Activated CD4-positive, alpha-beta memory T cell treated with anti-CD3 and anti-CD28 coated beads, Interleukin-2, amount 10 ng/mL, durations not matched to agents 7 days and 5 days (primary cell): ENCODE results near the gene ARID5A. TPM values are rescaled to one million over a fixed set of nuclear protein-coding genes. Genes with fewer than 3 reads are reported as not detected.
A peak's percentile ranks its signal among the peaks of the same experiment; 100 is the strongest.
"Not testable (repeated sequence)": the region's sequence is repeated elsewhere in the genome, so short reads cannot be mapped to it uniquely, and the experiment has no call there.

Experiments
- CTCF ChIA-PET: fragments of 350-600 bp; sonication (Branson Sonifier 250); formaldehyde crosslinking; loops from one replicate; lab custom pipeline; 2021; ENCODE audit warnings: antibody characterized with exemption, inconsistent platforms; lab: Charles Lee
- POLR2A ChIA-PET: fragments of 350-600 bp; sonication (Branson Sonifier 250); formaldehyde crosslinking; loops from one replicate; lab custom pipeline; 2021; ENCODE audit warnings: antibody characterized with exemption; lab: Charles Lee
- DNase-seq: peaks from one replicate; pipeline ENCODE4 v3.0.0-alpha.2; 2020
- H3K27ac Mint-ChIP-seq: one replicate; pipeline ENCODE4 v1.8.0; 2021; ENCODE audit warnings: mild to moderate bottlenecking, mixed read lengths
- H3K27me3 Mint-ChIP-seq: one replicate; pipeline ENCODE4 v1.8.0; 2021; ENCODE audit warnings: mixed read lengths
- H3K36me3 Mint-ChIP-seq: one replicate; pipeline ENCODE4 v1.8.0; 2021; ENCODE audit warnings: low read depth, mixed read lengths
- H3K4me1 Mint-ChIP-seq: one replicate; pipeline ENCODE4 v1.8.0; 2021; ENCODE audit warnings: mixed read lengths
- H3K4me3 Mint-ChIP-seq: one replicate; pipeline ENCODE4 v1.8.0; 2021; ENCODE audit warnings: mild to moderate bottlenecking, mixed read lengths
- H3K9me3 Mint-ChIP-seq: one replicate; pipeline ENCODE4 v1.8.0; 2021; ENCODE audit warnings: mixed read lengths
- total RNA-seq, 2 experiments: library from RNA; stranded (reverse); gene quantifications; one replicate each; pipeline ENCODE4 v1.2.3, GENCODE V29; 2021

The ARID5A gene
- total RNA-seq, 2 experiments from 2014 or later, result 80.0 to 86.8 TPM

GRCh38 chr2:96549967-96550786, 13.6 kb downstream of the ARID5A start:
- H3K4me3 Mint-ChIP-seq, result no peak overlapping the region
- no peaks in the 10 kb centered on the region for H3K27me3 Mint-ChIP-seq
- CTCF ChIA-PET, result interaction anchor here (0.6 to 3.6 kb wide), 4 partner anchors 13 to 39 kb away, joined by 3 to 15 read pairs (median 3); partner anchors contain the start of gene ARID5A
- peaks cover 47% of the 10 kb centered on the region for H3K4me1 Mint-ChIP-seq
- peaks cover 2% of the 10 kb centered on the region for H3K9me3 Mint-ChIP-seq
- DNase-seq, result no peak
- no peak overlapping the region for H3K27ac Mint-ChIP-seq
- POLR2A ChIA-PET, result interaction anchor here (0.7 to 6.6 kb wide), 3 partner anchors 11 to 214 kb away, joined by 3 to 62 read pairs (median 3); partner anchors contain the start of genes ARID5A and NCAPH
- H3K36me3 Mint-ChIP-seq, result peaks cover 46% of the 10 kb centered on the region

DNA sequence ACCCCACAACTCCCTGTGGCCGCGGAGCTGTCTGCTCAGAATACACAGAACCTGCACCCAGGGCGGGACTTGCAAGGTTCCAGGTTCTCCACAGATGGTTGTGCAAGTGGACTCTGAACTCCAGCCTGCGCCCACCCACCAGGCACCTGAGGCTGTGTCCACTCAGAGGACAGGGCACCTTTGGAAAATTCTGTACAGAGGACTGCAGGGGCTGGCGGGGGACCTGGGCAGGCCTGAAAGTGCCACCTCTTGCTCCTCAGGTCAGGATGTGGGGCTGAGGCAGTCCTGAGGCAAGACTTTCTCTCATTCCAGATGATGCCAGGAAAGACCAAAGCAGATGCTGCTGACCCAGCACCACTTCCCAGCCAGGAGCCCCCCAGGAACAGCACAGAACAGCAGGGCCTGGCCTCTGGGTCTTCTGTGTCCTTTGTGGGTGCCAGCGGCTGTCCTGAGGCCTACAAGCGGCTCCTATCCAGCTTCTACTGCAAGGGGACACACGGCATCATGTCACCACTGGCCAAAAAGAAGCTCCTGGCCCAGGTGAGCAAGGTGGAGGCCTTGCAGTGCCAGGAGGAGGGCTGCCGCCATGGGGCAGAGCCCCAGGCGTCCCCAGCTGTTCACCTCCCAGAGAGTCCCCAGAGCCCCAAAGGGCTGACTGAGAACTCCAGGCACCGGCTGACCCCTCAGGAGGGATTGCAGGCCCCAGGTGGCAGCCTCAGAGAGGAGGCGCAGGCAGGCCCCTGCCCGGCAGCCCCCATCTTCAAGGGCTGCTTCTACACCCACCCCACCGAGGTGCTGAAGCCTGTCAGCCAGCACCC, 14.4 kb downstream of the ARID5A start:
- ChIA-PET POLR2A (interaction anchor here (1.4 to 6.6 kb wide), 2 partner anchors 11 to 215 kb away, joined by 3 to 62 read pairs; partner anchors contain the start of genes ARID5A and NCAPH), CTCF (interaction anchor here (0.6 to 4.0 kb wide), 3 partner anchors 11 to 19 kb away, joined by 3 to 63 read pairs (median 15); partner anchors contain the start of gene ARID5A)
- Mint-ChIP-seq H3K9me3 (peaks cover 2% of the 10 kb centered on the region), H3K36me3 (peaks cover 40% of the 10 kb centered on the region), H3K4me3 (no peak overlapping the region), H3K4me1 (peaks cover 38% of the 10 kb centered on the region), H3K27ac (no peak overlapping the region), H3K27me3 (no peaks in the 10 kb centered on the region)
- DNase-seq, result no peak

GRCh38 chr2:96551605-96552314, 15.2 kb downstream of the ARID5A start:
- H3K27me3 Mint-ChIP-seq, result no peaks in the 10 kb centered on the region
- no peak overlapping the region for H3K4me3 Mint-ChIP-seq
- ChIA-PET CTCF (interaction anchor here (1.0 to 4.0 kb wide), 2 partner anchors 12 to 42 kb away, joined by 3 to 63 read pairs; partner anchors contain the start of gene ARID5A), POLR2A (interaction anchor here (1.4 to 6.6 kb wide), 3 partner anchors 12 to 216 kb away, joined by 3 to 62 read pairs (median 7); partner anchors contain the start of genes ARID5A and NCAPH)
- no peak for DNase-seq
- no peak overlapping the region for H3K27ac Mint-ChIP-seq
- peaks cover 35% of the 10 kb centered on the region for H3K4me1 Mint-ChIP-seq
- H3K9me3 Mint-ChIP-seq, result no peaks in the 10 kb centered on the region
- peaks cover 32% of the 10 kb centered on the region for H3K36me3 Mint-ChIP-seq

GRCh38 chr2:96552315-96553175, 16.0 kb downstream of the ARID5A start:
- Mint-ChIP-seq H3K36me3 (peaks cover 26% of the 10 kb centered on the region), H3K4me3 (no peak overlapping the region), H3K4me1 (peaks cover 33% of the 10 kb centered on the region), H3K27me3 (no peaks in the 10 kb centered on the region), H3K27ac (no peak overlapping the region), H3K9me3 (no peaks in the 10 kb centered on the region)
- DNase-seq, result no peak
- CTCF ChIA-PET, result interaction anchor here (1.0 to 4.0 kb wide), 3 partner anchors 13 to 145 kb away, joined by 3 to 63 read pairs (median 33); partner anchors contain the start of gene ARID5A
- POLR2A ChIA-PET, result interaction anchor here (1.5 to 6.6 kb wide), 3 partner anchors 13 to 42 kb away, joined by 5 to 62 read pairs (median 7); partner anchors contain the start of gene ARID5A

GRCh38 chr2:96553176-96553956, 16.8 kb downstream of the ARID5A start:
- Mint-ChIP-seq H3K4me1 (peaks cover 32% of the 10 kb centered on the region), H3K36me3 (peaks cover 20% of the 10 kb centered on the region), H3K4me3 (no peak overlapping the region), H3K27ac (peak overlapping the region; percentile 52), H3K9me3 (no peaks in the 10 kb centered on the region), H3K27me3 (no peaks in the 10 kb centered on the region)
- ChIA-PET POLR2A (interaction anchor here (0.6 to 6.6 kb wide), 10 partner anchors 14 to 197 kb away, joined by 3 to 62 read pairs (median 5); partner anchors contain the start of gene ARID5A), CTCF (interaction anchor here (0.5 to 4.0 kb wide), 37 partner anchors 9 to 356 kb away, joined by 3 to 63 read pairs (median 4); partner anchors contain the start of genes ARID5A and SNRNP200)
- no peak for DNase-seq

GRCh38 chr2:96553957-96554292, 17.4 kb downstream of the ARID5A start:
- H3K9me3 Mint-ChIP-seq, H3K4me3 Mint-ChIP-seq, DNase-seq, H3K27me3 Mint-ChIP-seq: not testable (repeated sequence)
- POLR2A ChIA-PET, result interaction anchor here (0.6 to 6.6 kb wide), 9 partner anchors 14 to 198 kb away, joined by 3 to 62 read pairs (median 5); partner anchors contain the start of gene ARID5A
- peaks cover 15% of the 10 kb centered on the region for H3K36me3 Mint-ChIP-seq
- H3K27ac Mint-ChIP-seq, result peak overlapping the region; percentile 52
- CTCF ChIA-PET, result interaction anchor here (0.5 to 4.0 kb wide), 45 partner anchors 9 to 355 kb away, joined by 3 to 63 read pairs (median 4); partner anchors contain the start of genes ANKRD39, ARID5A and SNRNP200
- peaks cover 32% of the 10 kb centered on the region for H3K4me1 Mint-ChIP-seq

- Mint-ChIP-seq H3K4me1 (peaks cover 32% of the 10 kb centered on the region), H3K36me3 (peaks cover 14% of the 10 kb centered on the region), H3K4me3 (no peak overlapping the region), H3K9me3 (no peaks in the 10 kb centered on the region), H3K27ac (peak overlapping the region; percentile 52), H3K27me3 (no peaks in the 10 kb centered on the region)
- POLR2A ChIA-PET, result interaction anchor here (0.6 to 6.6 kb wide), 9 partner anchors 15 to 198 kb away, joined by 3 to 62 read pairs (median 5); partner anchors contain the start of gene ARID5A
- CTCF ChIA-PET, result interaction anchor here (0.5 to 4.0 kb wide), 46 partner anchors 8 to 355 kb away, joined by 3 to 63 read pairs (median 4); partner anchors contain the start of genes ANKRD39, ARID5A and SNRNP200
- DNase-seq, result peak; percentile 71
Observed at GRCh38 chr2:96554293-96555145, 18.0 kb downstream of the ARID5A start.

- H3K27me3 Mint-ChIP-seq, result no peaks in the 10 kb centered on the region
- CTCF ChIA-PET, result interaction anchor here (1.2 to 4.0 kb wide), 15 partner anchors 10 to 204 kb away, joined by 3 to 63 read pairs (median 6); partner anchors contain the start of gene ARID5A
- peaks cover 32% of the 10 kb centered on the region for H3K4me1 Mint-ChIP-seq
- no peak overlapping the region for H3K27ac Mint-ChIP-seq
- H3K9me3 Mint-ChIP-seq, result no peaks in the 10 kb centered on the region
- H3K4me3 Mint-ChIP-seq, result no peak overlapping the region
- POLR2A ChIA-PET, result interaction anchor here (0.6 to 6.6 kb wide), 4 partner anchors 16 to 210 kb away, joined by 3 to 62 read pairs (median 8); partner anchors contain the start of gene ARID5A
- DNase-seq, result no peak
- H3K36me3 Mint-ChIP-seq, result peaks cover 11% of the 10 kb centered on the region
Observed at GRCh38 chr2:96555146-96555610, 18.6 kb downstream of the ARID5A start.

GRCh38 chr2:96556441-96557330, 20.1 kb downstream of the ARID5A start:
- H3K4me1 Mint-ChIP-seq, result peaks cover 32% of the 10 kb centered on the region
- POLR2A ChIA-PET, result interaction anchor here (0.8 to 1.5 kb wide), 5 partner anchors 9 to 81 kb away, joined by 3 to 6 read pairs (median 4); partner anchors contain the start of gene KANSL3
- H3K27ac Mint-ChIP-seq, result no peak overlapping the region

More at GRCh38 chr2:96556441-96557330, 20.1 kb downstream of the ARID5A start:
- peak; percentile 55 for DNase-seq
- H3K4me3 Mint-ChIP-seq, result no peak overlapping the region
- CTCF ChIA-PET, result interaction anchor here (1.0 to 1.5 kb wide), 4 partner anchors 10 to 404 kb away, joined by 3 to 4 read pairs (median 4); no protein-coding TSS in a partner anchor
- H3K27me3 Mint-ChIP-seq, result no peaks in the 10 kb centered on the region
- no peaks in the 10 kb centered on the region for H3K9me3 Mint-ChIP-seq
- peaks cover 11% of the 10 kb centered on the region for H3K36me3 Mint-ChIP-seq
